NT2/D1 (cell line): ENCODE data around the gene KRTAP3-2.

ENCODE experiments used
- DNase-seq: peaks from one replicate; pipeline ENCODE4 v3.0.0-alpha.2; 2011; ENCODE audit warnings: low read depth, low spot score
- H3K27me3 ChIP-seq: 2 replicates; pipeline ENCODE4 v1.6.0; 2011; ENCODE audit warnings: mild to moderate bottlenecking; ENCODE audit not compliant: insufficient read length, insufficient read depth
- H3K36me3 ChIP-seq: 2 replicates; pipeline ENCODE4 v1.6.1; 2011; ENCODE audit warnings: mild to moderate bottlenecking, low read length, mixed read lengths; ENCODE audit not compliant: insufficient read depth, insufficient read length
- H3K4me1 ChIP-seq: 2 replicates; pipeline ENCODE4 v1.5.1; 2011; ENCODE audit not compliant: insufficient read depth, insufficient read length
- H3K4me3 ChIP-seq: 2 replicates; pipeline ENCODE4 v1.5.1; 2011; ENCODE audit warnings: low read depth; ENCODE audit not compliant: insufficient read length
- H3K9ac ChIP-seq: 2 replicates; pipeline ENCODE4 v1.6.0; 2011; ENCODE audit warnings: low read depth; ENCODE audit not compliant: insufficient read length
- H3K9me3 ChIP-seq: 2 replicates; pipeline ENCODE4 v1.5.1; 2011; ENCODE audit warnings: mild to moderate bottlenecking, low read length; ENCODE audit not compliant: insufficient read depth
- SUZ12 ChIP-seq: IDR thresholded peaks from 2 replicates; pipeline ENCODE4 v1.6.1; 2011; ENCODE audit not compliant: insufficient read length, insufficient read depth; ENCODE audit errors: extremely low read depth
- YY1 ChIP-seq: IDR thresholded peaks from 2 replicates; pipeline ENCODE4 v1.6.1; 2011; ENCODE audit not compliant: insufficient read length, insufficient read depth
- ZNF274 ChIP-seq: IDR thresholded peaks from 2 replicates; pipeline ENCODE4 v1.6.1; 2011; ENCODE audit warnings: mild to moderate bottlenecking, low read depth, low read length

Gene KRTAP3-2

DNA sequence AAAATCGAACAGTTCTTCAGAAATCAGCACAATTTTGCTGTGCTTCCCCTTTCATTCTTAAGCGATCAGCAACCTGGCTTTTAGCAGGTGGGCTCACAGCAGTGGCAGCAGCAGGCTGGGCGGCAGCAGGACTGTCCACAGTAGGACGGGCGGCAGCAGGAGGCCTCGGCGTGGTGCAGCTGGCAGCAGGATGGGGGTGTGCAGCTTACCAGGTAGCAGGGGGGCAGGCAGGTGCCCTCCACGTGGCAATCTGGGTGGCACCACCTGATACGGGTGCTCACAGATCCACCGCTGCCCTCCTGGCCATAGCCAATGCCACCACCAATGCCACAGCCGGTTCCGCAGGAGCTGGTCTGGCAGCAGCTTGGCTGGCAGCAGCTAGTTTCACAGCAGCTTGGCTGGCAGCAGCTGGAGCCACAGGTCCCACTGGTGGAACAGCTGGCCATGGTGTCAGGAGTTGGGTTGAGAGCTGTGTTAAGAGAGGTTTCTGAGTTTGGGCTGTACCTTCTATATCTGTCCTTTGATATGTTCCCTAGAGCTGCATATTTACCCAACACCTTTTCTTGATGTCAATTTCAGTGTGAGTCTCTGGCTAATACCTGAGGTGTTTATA is 30.0 kb upstream of the KRTAP3-2 start, which contains the start of gene KRTAP1-4:
KRTAP1-4 (minus strand) TSS at position 563 of the 613 bp plus-strand sequence; CDS start at position 446, 117 bp downstream.
- Histone ChIP-seq H3K9me3 (no peaks in the 10 kb centered on the region), H3K27me3 (no peaks in the 10 kb centered on the region), H3K4me1 (no peaks in the 10 kb centered on the region), H3K9ac (no peak within 1 kb of the TSS), H3K4me3 (no peak within 1 kb of the TSS), H3K36me3 (no peaks in the 10 kb centered on the region)
- TF ChIP-seq ZNF274 (no peak), YY1 (no peak), SUZ12 (no peak)
- no peak for DNase-seq

- Histone ChIP-seq H3K27me3 (no peaks in the 10 kb centered on the region), H3K4me3 (no peak within 1 kb of the TSS), H3K9me3 (no peaks in the 10 kb centered on the region), H3K4me1 (no peaks in the 10 kb centered on the region), H3K36me3 (no peaks in the 10 kb centered on the region), H3K9ac (no peak within 1 kb of the TSS)
- TF ChIP-seq SUZ12 (no peak), YY1 (no peak), ZNF274 (no peak)
- no peak for DNase-seq
These were observed 27.2 kb upstream of the KRTAP3-2 start, which contains the start of gene KRTAP1-5 for GRCh38 chr17:41026715-41027471. Gene KRTAP1-5, minus strand, starts transcription at chr17:41027208. Its CDS starts 53 bp downstream, at chr17:41027155.

DNA sequence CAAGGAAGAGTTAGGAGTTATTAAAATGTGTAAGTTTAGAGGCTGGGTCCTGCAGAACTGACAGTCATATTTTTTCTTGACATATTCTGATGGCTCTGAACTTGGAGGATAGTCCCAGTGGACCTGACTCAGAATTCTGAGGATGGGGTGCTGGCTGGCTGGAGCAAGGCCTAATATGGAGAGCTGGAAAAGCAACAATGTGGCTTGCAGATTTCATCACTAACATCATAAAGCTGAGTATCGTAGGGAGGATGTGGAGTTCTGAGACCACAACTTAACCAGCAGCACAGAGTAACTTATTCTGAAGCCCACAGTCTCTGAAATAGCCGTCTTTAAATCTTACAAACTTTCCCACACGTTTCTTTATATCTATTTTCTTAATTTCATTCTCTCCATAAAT is 25.0 kb upstream of the KRTAP3-2 start:
- no peaks in the 10 kb centered on the region for H3K36me3 ChIP-seq
- DNase-seq: no peak
- no peaks in the 10 kb centered on the region for H3K4me1 ChIP-seq
- TF ChIP-seq YY1 (no peak), ZNF274 (no peak)
- H3K27me3 ChIP-seq: no peaks in the 10 kb centered on the region
- no peak overlapping the region for H3K9ac ChIP-seq
- H3K9me3 ChIP-seq: no peaks in the 10 kb centered on the region
- H3K4me3 ChIP-seq: no peak overlapping the region

GRCh38 chr17:41020336-41020735 is 20.6 kb upstream of the KRTAP3-2 start:
- Histone ChIP-seq H3K4me1 (no peaks in the 10 kb centered on the region), H3K4me3 (no peak overlapping the region), H3K27me3 (no peaks in the 10 kb centered on the region), H3K9ac (no peak overlapping the region), H3K9me3 (no peaks in the 10 kb centered on the region), H3K36me3 (no peaks in the 10 kb centered on the region)
- TF ChIP-seq YY1 (no peak), SUZ12 (no peak), ZNF274 (no peak)
- DNase-seq: no peak

DNA sequence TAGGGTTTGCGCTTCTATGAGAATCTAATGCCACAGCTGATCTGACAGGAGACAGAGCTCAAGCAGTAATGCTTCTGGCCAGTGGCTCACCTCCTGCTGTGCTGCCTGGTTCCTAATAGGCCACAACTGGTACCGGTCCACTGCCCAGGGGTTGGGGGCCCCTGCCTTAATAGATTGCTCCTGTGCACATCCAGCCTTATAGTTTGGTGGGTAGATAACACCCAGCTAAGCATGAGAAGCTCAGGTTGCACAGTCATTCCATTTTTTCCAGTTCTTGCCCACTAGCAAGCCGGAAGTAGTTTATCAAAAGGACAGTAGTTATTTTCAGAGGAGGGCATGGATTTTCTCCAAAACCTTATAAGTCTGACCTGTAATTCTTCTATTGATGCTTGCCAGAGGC is 19.7 kb upstream of the KRTAP3-2 start:
- DNase-seq: no peak
- Histone ChIP-seq H3K27me3 (no peaks in the 10 kb centered on the region), H3K9me3 (no peaks in the 10 kb centered on the region), H3K36me3 (no peaks in the 10 kb centered on the region), H3K4me1 (no peaks in the 10 kb centered on the region), H3K4me3 (no peak overlapping the region), H3K9ac (no peak overlapping the region)
- TF ChIP-seq SUZ12: no peak
- TF ChIP-seq ZNF274: no peak
- no peak for TF ChIP-seq YY1

GRCh38 chr17:41018541-41018940 is 18.8 kb upstream of the KRTAP3-2 start:
- Histone ChIP-seq H3K36me3 (no peaks in the 10 kb centered on the region), H3K4me3 (no peak overlapping the region), H3K27me3 (no peaks in the 10 kb centered on the region), H3K9ac (no peak overlapping the region), H3K9me3 (no peaks in the 10 kb centered on the region), H3K4me1 (no peaks in the 10 kb centered on the region)
- TF ChIP-seq YY1 (no peak), SUZ12 (no peak), ZNF274 (no peak)
- no peak for DNase-seq

DNA sequence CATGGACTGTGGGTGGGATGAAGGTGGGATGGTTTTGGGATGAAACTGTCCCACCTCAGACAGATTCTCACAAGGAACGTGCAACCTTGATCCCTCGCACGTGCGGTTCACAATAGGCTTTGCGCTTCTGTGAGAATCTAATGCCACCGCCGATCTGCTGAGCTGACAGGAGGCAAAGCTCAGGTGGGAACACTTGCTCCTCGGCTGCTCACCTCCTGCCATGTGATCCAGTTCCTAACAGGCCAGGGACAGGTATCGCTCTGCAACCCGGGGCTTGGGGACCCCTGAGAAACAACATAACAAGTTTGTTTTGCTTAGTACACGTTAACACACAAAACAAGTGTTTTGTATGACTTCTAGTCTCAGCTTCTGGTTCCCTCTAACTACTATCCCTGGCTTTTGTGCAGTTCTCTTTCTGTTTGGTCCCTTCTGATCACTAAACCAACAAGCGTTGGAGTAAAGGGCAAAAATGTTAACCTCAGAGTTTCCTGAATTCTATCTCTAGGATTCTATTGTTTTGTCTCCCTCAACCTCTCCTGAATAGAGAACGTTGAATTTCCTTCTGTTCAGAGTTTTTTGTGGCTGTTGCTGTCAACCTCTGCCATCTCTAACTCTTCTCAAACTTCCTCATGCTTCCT is 17.0 kb upstream of the KRTAP3-2 start:
- H3K4me3 ChIP-seq: no peak overlapping the region
- TF ChIP-seq ZNF274 (no peak), SUZ12 (no peak), YY1 (no peak)
- no peaks in the 10 kb centered on the region for H3K36me3 ChIP-seq
- no peaks in the 10 kb centered on the region for H3K27me3 ChIP-seq
- H3K4me1 ChIP-seq: no peaks in the 10 kb centered on the region
- no peak overlapping the region for H3K9ac ChIP-seq
- no peak for DNase-seq
- H3K9me3 ChIP-seq: no peaks in the 10 kb centered on the region
